Astrocyte (in vitro differentiated cells and primary cell): ENCODE results near the gene AHR. TPM values are rescaled to one million over a fixed set of nuclear protein-coding genes. Genes with fewer than 3 reads are reported as not detected.
A peak's percentile ranks its signal among the peaks of the same experiment; 100 is the strongest.

Experiments
- DNase-seq: peaks from one replicate; pipeline ENCODE4 v3.0.0-alpha.2; 2010; ENCODE audit warnings: low read depth
- FAIRE-seq: peaks from 2 replicates; lab custom pipeline; 2011; peaks lifted over from hg19 to GRCh38; lab: Jason Lieb, UNC
- H2AFZ ChIP-seq: 2 replicates; pipeline ENCODE4 v1.6.0; 2012; ENCODE audit warnings: low read depth, low read length, inconsistent platforms
- H3K27ac ChIP-seq: 2 replicates; pipeline ENCODE4 v1.5.1; 2011; ENCODE audit warnings: low read depth, low read length, inconsistent platforms
- H3K27me3 ChIP-seq: 2 replicates; pipeline ENCODE4 v1.6.0; 2011; ENCODE audit warnings: low read length, inconsistent platforms; ENCODE audit not compliant: insufficient read depth
- H3K36me3 ChIP-seq: 2 replicates; pipeline ENCODE4 v1.5.1; 2011; ENCODE audit warnings: low read length, inconsistent platforms; ENCODE audit not compliant: insufficient read depth
- H3K4me1 ChIP-seq: 2 replicates; pipeline ENCODE4 v1.5.1; 2011; ENCODE audit warnings: low read length, inconsistent platforms; ENCODE audit not compliant: insufficient read depth
- H3K4me2 ChIP-seq: 2 replicates; pipeline ENCODE4 v1.6.0; 2012; ENCODE audit warnings: low read length, inconsistent platforms
- H3K4me3 ChIP-seq: 2 replicates; pipeline ENCODE4 v1.5.1; 2011; ENCODE audit warnings: low read depth, mild to moderate bottlenecking, low read length, inconsistent platforms; ENCODE audit not compliant: insufficient read depth
- H3K79me2 ChIP-seq: 2 replicates; pipeline ENCODE4 v1.6.0; 2012; ENCODE audit warnings: mild to moderate bottlenecking, low read length, inconsistent platforms; ENCODE audit not compliant: insufficient read depth
- H3K9ac ChIP-seq: 2 replicates; pipeline ENCODE4 v1.6.0; 2012; ENCODE audit warnings: mild to moderate bottlenecking, low read length, inconsistent platforms
- H3K9me3 ChIP-seq: 2 replicates; pipeline ENCODE4 v1.5.1; 2012; ENCODE audit warnings: low read depth, mild to moderate bottlenecking, low read length, inconsistent platforms; ENCODE audit not compliant: insufficient read depth
- H4K20me1 ChIP-seq: 2 replicates; pipeline ENCODE4 v1.6.0; 2012; ENCODE audit warnings: low read length, inconsistent platforms; ENCODE audit not compliant: insufficient read depth
- H3K27ac Mint-ChIP-seq: one replicate; pipeline ENCODE4 v1.8.0; 2021; ENCODE audit warnings: mild to moderate bottlenecking, mixed read lengths; ENCODE audit not compliant: unreplicated experiment
- H3K27me3 Mint-ChIP-seq: one replicate; pipeline ENCODE4 v1.8.0; 2021; ENCODE audit warnings: low read depth, mixed read lengths; ENCODE audit not compliant: unreplicated experiment
- H3K36me3 Mint-ChIP-seq: one replicate; pipeline ENCODE4 v1.8.0; 2021; ENCODE audit warnings: low read depth, mixed read lengths; ENCODE audit not compliant: unreplicated experiment
- H3K4me1 Mint-ChIP-seq: one replicate; pipeline ENCODE4 v1.8.0; 2021; ENCODE audit warnings: low read depth, mixed read lengths; ENCODE audit not compliant: unreplicated experiment
- H3K4me3 Mint-ChIP-seq: one replicate; pipeline ENCODE4 v1.8.0; 2021; ENCODE audit warnings: mild to moderate bottlenecking, moderate library complexity, mixed read lengths; ENCODE audit not compliant: unreplicated experiment
- H3K9me3 Mint-ChIP-seq: one replicate; pipeline ENCODE4 v1.8.0; 2021; ENCODE audit warnings: mild to moderate bottlenecking, mixed read lengths; ENCODE audit not compliant: unreplicated experiment
- CTCF ChIP-seq: IDR thresholded peaks from 2 replicates; pipeline ENCODE4 v1.5.1; 2011; ENCODE audit warnings: low read depth, mild to moderate bottlenecking, inconsistent platforms, low read length, moderate library complexity; ENCODE audit not compliant: insufficient read depth
- EZH2 ChIP-seq: IDR thresholded peaks from 2 replicates; pipeline ENCODE4 v1.6.1; 2012; ENCODE audit warnings: mild to moderate bottlenecking, low read length, inconsistent platforms; ENCODE audit not compliant: insufficient read depth
- total RNA-seq: library from RNA; stranded (reverse); gene quantifications from 2 replicates; pipeline ENCODE4 v1.2.1, GENCODE V29; 2021

The AHR gene
- total RNA-seq, 1 donor from 2014 or later = 48.1 TPM

DNA sequence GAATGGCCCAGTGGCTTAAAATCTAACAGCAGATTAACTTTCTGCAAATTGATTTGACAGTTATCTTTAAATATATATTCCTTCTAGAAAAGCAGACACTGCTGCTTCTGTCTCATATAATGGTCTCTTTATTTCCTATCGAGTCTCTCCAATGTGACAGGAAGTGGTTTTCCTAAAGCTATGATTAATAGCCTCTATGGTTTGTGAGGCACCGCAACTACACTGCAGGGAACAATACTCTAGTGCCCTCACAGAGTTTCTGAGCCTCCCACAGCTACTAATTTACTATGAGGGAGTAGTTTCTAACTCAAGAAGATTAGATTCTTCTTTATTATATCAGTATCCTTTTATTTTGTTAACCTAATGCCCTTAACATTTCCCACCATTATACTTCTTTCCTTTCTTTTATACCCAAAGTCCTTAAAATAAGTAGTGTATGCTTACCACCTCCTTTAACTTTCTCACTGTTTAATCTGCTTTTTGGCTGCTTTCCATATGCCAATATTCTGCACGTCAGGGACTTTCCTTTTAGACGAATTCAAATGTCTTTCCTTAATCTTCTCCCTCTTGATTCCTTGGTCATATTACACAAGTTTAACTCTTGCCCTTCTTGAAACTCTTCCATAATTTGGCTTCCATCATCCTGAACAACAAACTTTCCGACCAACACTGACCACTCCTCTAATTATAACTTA, 23.8 kb upstream of the AHR start:
- Histone ChIP-seq H4K20me1 (no peaks in the 10 kb centered on the region), H3K27ac (peak overlapping the region; percentile 91), H3K9ac (no peak overlapping the region), H3K4me3 (no peak overlapping the region), H3K4me2 (peak overlapping the region; percentile 50), H2AFZ (no peak overlapping the region), H3K27me3 (no peaks in the 10 kb centered on the region), H3K4me1 (peaks cover 28% of the 10 kb centered on the region), H3K36me3 (no peaks in the 10 kb centered on the region), H3K79me2 (no peaks in the 10 kb centered on the region), H3K9me3 (peaks cover 13% of the 10 kb centered on the region)
- peak; percentile 54 for FAIRE-seq
- peaks cover 20% of the 10 kb centered on the region for H3K4me1 Mint-ChIP-seq
- TF ChIP-seq CTCF (no peak), EZH2 (no peak)
- H3K27me3 Mint-ChIP-seq = no peaks in the 10 kb centered on the region
- peak; percentile 87 for DNase-seq
- peaks cover 2% of the 10 kb centered on the region for H3K36me3 Mint-ChIP-seq
- peak overlapping the region; percentile 96 for H3K27ac Mint-ChIP-seq
- peaks cover 18% of the 10 kb centered on the region for H3K9me3 Mint-ChIP-seq
- H3K4me3 Mint-ChIP-seq = no peak overlapping the region

- Mint-ChIP-seq H3K36me3 (peaks cover 2% of the 10 kb centered on the region), H3K27ac (peak overlapping the region; percentile 96), H3K4me1 (peaks cover 20% of the 10 kb centered on the region), H3K9me3 (peaks cover 9% of the 10 kb centered on the region), H3K27me3 (no peaks in the 10 kb centered on the region), H3K4me3 (no peak overlapping the region)
- H4K20me1 ChIP-seq = no peaks in the 10 kb centered on the region
- TF ChIP-seq CTCF (no peak), EZH2 (no peak)
- H3K9me3 ChIP-seq = peaks cover 3% of the 10 kb centered on the region
- H3K79me2 ChIP-seq = no peaks in the 10 kb centered on the region
- H3K27me3 ChIP-seq = no peaks in the 10 kb centered on the region
- H3K9ac ChIP-seq = peak overlapping the region; percentile 61
- peak overlapping the region; percentile 91 for H3K27ac ChIP-seq
- FAIRE-seq (peak; percentile 99), DNase-seq (peak; percentile 98)
- no peak overlapping the region for H2AFZ ChIP-seq
- H3K36me3 ChIP-seq = no peaks in the 10 kb centered on the region
- no peak overlapping the region for H3K4me3 ChIP-seq
- peaks cover 28% of the 10 kb centered on the region for H3K4me1 ChIP-seq
- H3K4me2 ChIP-seq = peak overlapping the region; percentile 72
Measured at GRCh38 chr7:17275749-17276671, 22.4 kb upstream of the AHR start.
